ENCODE data around the gene SOX15. TPM values are rescaled to one million over a fixed set of nuclear protein-coding genes. Genes with fewer than 3 reads are reported as not detected.

Gene SOX15
- total and polyA plus RNA-seq, 2 of the 4 experiments (the other 2 are of a cell fraction) = 0.18 to 0.62 TPM

GRCh38 chr17:7555320-7555948 is 34.5 kb downstream of the SOX15 start:
- ATAC-seq (ENCODE audit: low read depth) (no peak), DNase-seq (no peak)
- H2BK120ac ChIP-seq (ENCODE audit: low read depth, low read length) = no peak overlapping the region
- in situ Hi-C loops (cut with MboI; ENCODE audit: low sequenced_read_pairs) (loop anchor here (10.0 kb wide), 1 partner anchor 201 kb away; the partner anchor contains the start of genes KCTD11 and TMEM95), dilution Hi-C loops (cut with HindIII; ENCODE audit: low sequenced_read_pairs, unreplicated experiment) (no loop called here), intact Hi-C loops (cut with micrococcal nuclease) (no loop called here)
- H3K4me1 ChIP-seq (ENCODE audit: control insufficient read depth, insufficient read depth, low read length) = peaks cover 6% of the 10 kb centered on the region; the same call in 1 of the 2 replicates
- 0 out of 2 replicates have a peak, but pooled peaks have one; percentile 3 for TF ChIP-seq CTCF (conservative IDR thresholded peaks at IDR 0.05; ENCODE audit: low read depth, low read length)
- no peak for TF ChIP-seq FOS (IDR thresholded peaks at IDR 0.05; ENCODE audit: low read depth, low read length)
- H2AK9ac ChIP-seq (replicated peaks; ENCODE audit: low read depth, low read length, poor library complexity) = no peak overlapping the region
- no peak overlapping the region for H3K18ac ChIP-seq (ENCODE audit: low read depth, low read length)
- no peaks in the 10 kb centered on the region for H3K27me3 ChIP-seq (ENCODE audit: control insufficient read depth, insufficient read depth, low read length)
- H2BK15ac ChIP-seq (ENCODE audit: low read depth, low read length) = no peak overlapping the region
- no peak overlapping the region for H3K14ac ChIP-seq (replicated peaks; ENCODE audit: low read depth, low read length)
- BruUV-seq (replicated peaks) = no TSS peak
- no peak overlapping the region for H4K91ac ChIP-seq (ENCODE audit: insufficient read depth, low read depth, low read length)
- no peak overlapping the region for H3K4ac ChIP-seq (ENCODE audit: low read depth, low read length)
- H3K9me3 ChIP-seq (ENCODE audit: control insufficient read depth, insufficient read depth, low read length) = no peaks in the 10 kb centered on the region
- no peak overlapping the region for H2BK20ac ChIP-seq (ENCODE audit: low read depth, low read length)
- no peak overlapping the region for H3K9ac ChIP-seq (ENCODE audit: low read depth, low read length)
- H3K23ac ChIP-seq (ENCODE audit: low read depth, low read length) = no peak overlapping the region
- no peak overlapping the region for H4K5ac ChIP-seq (ENCODE audit: low read depth, low read length)
- no peak overlapping the region for H3K56ac ChIP-seq (ENCODE audit: extremely low read depth, insufficient read depth, low read length)
- no peak overlapping the region for H4K8ac ChIP-seq (ENCODE audit: low read depth in 2 of 2, low read length in 2 of 2)
- H3K36me3 ChIP-seq (ENCODE audit: control insufficient read depth, insufficient read depth, low read length) = peaks cover 4% of the 10 kb centered on the region; the same call in 1 of the 2 replicates
- no peak overlapping the region for H2BK5ac ChIP-seq (ENCODE audit: low read depth, low read length, poor library complexity, severe bottlenecking)
- no peaks in the 10 kb centered on the region for H3K9me1 ChIP-seq (ENCODE audit: insufficient read depth, low read length)
- ChIA-PET CTCF (no interaction called here), POLR2A (ENCODE audit: unreplicated experiment) (no interaction called here)
- H4K20me1 ChIP-seq (ENCODE audit: insufficient read depth, low read length) = no peaks in the 10 kb centered on the region
- no peak overlapping the region for H3K27ac ChIP-seq (ENCODE audit: insufficient read depth, low read length)
- no peak overlapping the region for H3K4me2 ChIP-seq (ENCODE audit: low read depth, low read length)
- H2AK5ac ChIP-seq (ENCODE audit: low read depth, low read length) = no peak overlapping the region
- H3K79me1 ChIP-seq (ENCODE audit: low read depth in 1 of 2, low read length in 2 of 2) = peaks cover 0 to 1% of the 10 kb centered on the region in 2 experiments; a peak in 2 of 4 replicates
- H2AFZ ChIP-seq (replicated peaks; ENCODE audit: low read length, poor library complexity) = no peak overlapping the region
- H3K4me3 ChIP-seq (ENCODE audit: insufficient read depth, low read depth, low read length) = no peak overlapping the region
- 50% methylated on average over 4 of the region's 10 CpGs; no CpG with 5 or more reads in 1 of the 2 experiments for WGBS, 2 experiments (ENCODE audit: extremely low coverage in 2 of 2, insufficient read length in 1 of 2)
